GM10266 (cell line): ENCODE data around the gene OR5J2.
"Not testable (repeated sequence)": the region's sequence is repeated elsewhere in the genome, so short reads cannot be mapped to it uniquely, and the experiment has no call there.

ENCODE experiments used
- DNase-seq: peaks from one replicate; pipeline ENCODE4 v3.0.0; 2012; ENCODE audit errors: extremely low spot score
- CTCF ChIP-seq: IDR thresholded peaks from 2 replicates; pipeline ENCODE4 v1.5.1; 2012; ENCODE audit warnings: mild to moderate bottlenecking, low read depth; ENCODE audit not compliant: control insufficient read depth, insufficient read depth; ENCODE audit errors: missing control alignments

OR5J2 gene

DNA sequence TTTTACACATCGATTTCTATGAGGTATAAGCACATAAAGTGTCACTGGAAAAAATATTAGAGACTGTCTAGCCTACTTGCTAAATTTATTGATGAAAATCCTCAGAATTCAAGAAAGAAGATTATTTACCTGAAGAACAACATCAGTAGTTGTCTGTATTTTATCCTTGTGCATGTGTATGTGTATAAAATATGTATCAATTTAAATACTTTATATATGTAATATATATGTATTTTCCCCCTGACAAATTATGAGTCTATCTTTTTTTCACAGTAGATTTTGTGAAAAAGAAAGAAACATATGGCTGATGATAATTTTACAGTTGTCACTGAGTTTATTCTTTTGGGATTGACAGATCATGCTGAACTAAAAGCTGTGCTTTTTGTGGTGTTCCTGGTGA lies at the start of gene OR5J2:
Gene OR5J2, plus strand, starts transcription at position 301 of the 400 bp plus-strand sequence. Its CDS starts 0 bp downstream, at position 301.
- DNase-seq: no peak
- no peak for TF ChIP-seq CTCF

GRCh38 chr11:56140151-56140661 lies 36.2 kb upstream of the OR5J2 start, which contains the start of gene OR8J3:
Gene OR8J3, minus strand, starts transcription at chr11:56140201. Its CDS starts 2,483 bp downstream, at chr11:56137718.
- no peak for DNase-seq
- no peak for TF ChIP-seq CTCF

DNA sequence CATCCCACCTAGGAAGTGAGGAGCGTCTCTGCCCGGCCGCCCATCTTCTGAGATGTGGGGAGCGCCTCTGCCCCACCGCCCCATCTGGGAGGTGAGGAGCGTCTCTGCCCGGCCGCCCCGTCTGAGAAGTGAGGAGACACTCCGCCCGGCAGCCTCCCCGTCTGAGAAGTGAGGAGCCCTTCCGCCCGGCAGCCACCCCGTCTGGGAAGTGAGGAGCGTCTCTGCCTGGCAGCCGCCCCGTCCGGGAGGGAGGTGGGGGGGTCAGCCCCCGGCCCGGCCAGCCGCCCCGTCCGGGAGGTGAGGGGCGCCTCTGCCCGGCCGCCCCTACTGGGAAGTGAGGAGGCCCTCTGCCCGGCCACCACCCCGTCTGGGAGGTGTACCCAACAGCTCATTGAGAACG lies 32.7 kb upstream of the OR5J2 start:
- not testable (repeated sequence) for DNase-seq

- DNase-seq: no peak
- no peak for TF ChIP-seq CTCF
Measured at GRCh38 chr11:56151376-56151775, 25.0 kb upstream of the OR5J2 start.

DNA sequence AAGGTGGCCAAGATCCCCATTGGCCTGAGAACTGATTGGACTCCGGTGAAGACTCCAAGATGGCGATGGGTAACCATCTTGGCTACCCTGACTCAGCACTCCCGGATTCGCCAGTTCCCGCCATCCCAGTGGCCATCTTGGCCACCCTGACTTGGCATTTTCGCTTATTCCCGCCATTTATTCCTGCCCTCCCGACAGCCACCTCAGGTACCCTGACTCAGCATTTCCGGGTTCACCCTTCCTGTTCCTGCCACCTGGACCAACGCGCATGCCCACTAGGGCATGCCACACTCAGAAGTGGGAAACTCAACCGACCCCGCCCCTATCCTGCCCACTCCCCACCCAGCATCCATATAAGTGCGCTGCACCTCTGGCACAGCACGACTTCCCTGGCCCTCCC lies 24.1 kb upstream of the OR5J2 start:
- DNase-seq: no peak
- no peak for TF ChIP-seq CTCF

GRCh38 chr11:56160217-56160616 lies 16.2 kb upstream of the OR5J2 start, which contains the start of gene OR8K5:
Gene OR8K5, minus strand, starts transcription at chr11:56160317. Its CDS starts 0 bp downstream, at chr11:56160317.
- no peak for TF ChIP-seq CTCF

DNA sequence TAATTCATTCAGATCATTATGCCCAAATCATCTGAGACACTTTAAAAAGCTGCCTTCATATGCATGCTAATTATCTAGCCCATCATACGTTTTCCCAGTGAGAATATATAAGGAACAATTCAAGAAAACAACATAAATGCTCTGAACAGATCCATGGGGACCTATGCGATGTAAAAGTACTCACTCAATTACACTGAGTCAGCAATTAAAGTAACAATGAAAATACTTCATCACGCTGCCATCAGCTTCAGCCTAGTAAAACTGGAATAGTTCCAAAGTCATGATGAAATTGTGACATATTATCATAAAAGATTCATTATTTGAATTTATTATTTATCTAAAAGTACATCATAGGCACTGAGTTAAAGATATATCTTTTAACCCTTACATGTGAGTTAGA lies 12.6 kb upstream of the OR5J2 start:
- TF ChIP-seq CTCF: no peak
- DNase-seq: no peak

More at GRCh38 chr11:56160217-56160616, 16.2 kb upstream of the OR5J2 start, which contains the start of gene OR8K5:
- no peak for DNase-seq
